ENCODE results near the gene SLC13A5. TPM values are rescaled to one million over a fixed set of nuclear protein-coding genes. Genes with fewer than 3 reads are reported as not detected.
A peak's percentile ranks its signal among the peaks of the same experiment; 100 is the strongest.

SLC13A5 gene
- total and polyA plus RNA-seq, 2 donors (not counting 1 experiment from before 2014, with no cell fraction given), result not detected

- peaks cover 68% of the 10 kb centered on the region for H3K79me2 ChIP-seq (ENCODE audit: control insufficient read depth, insufficient read depth, low read length)
- no peaks in the 10 kb centered on the region for H3K9me3 Mint-ChIP-seq (ENCODE audit: insufficient read depth)
Measured at GRCh38 chr17:6643451-6644125, 69.6 kb downstream of the SLC13A5 start.

More at GRCh38 chr17:6643451-6644125, 69.6 kb downstream of the SLC13A5 start:
- H3K9me3 ChIP-seq (ENCODE audit: control extremely low read depth in 1 of 3, control insufficient read depth in 2 of 3, insufficient read depth in 1 of 3, low read length in 2 of 3), result no peaks in the 10 kb centered on the region
- Mint-ChIP-seq H3K27me3 (no peaks in the 10 kb centered on the region), H3K27ac (no peak overlapping the region), H3K4me3 (no peak overlapping the region), H3K4me1 (peaks cover 49% of the 10 kb centered on the region)
- ATAC-seq (ENCODE audit: low read depth) (no peak), DNase-seq (no peak)
- WGBS (ENCODE audit: insufficient coverage), result 100% methylated on average over 3 of the region's 5 CpGs
- CTCF ChIA-PET, result no interaction called here
- no peak for TF ChIP-seq EZH2 (IDR thresholded peaks at IDR 0.05; ENCODE audit: borderline replicate concordance, insufficient read depth, low read depth, low read length, poor library complexity, severe bottlenecking)
- no peak for TF ChIP-seq CTCF (IDR thresholded peaks at IDR 0.05)
- H3K9ac ChIP-seq (ENCODE audit: low read length), result no peak overlapping the region
- H3K4me1 ChIP-seq (ENCODE audit: control insufficient read depth in 2 of 2, insufficient read depth in 2 of 2, low read length in 2 of 2), result peaks cover 22 to 23% of the 10 kb centered on the region in 2 donors
- POLR2A ChIA-PET, result interaction anchor here (0.6 kb wide), 1 partner anchor 200 kb away, joined by 7 read pairs; no protein-coding TSS in a partner anchor
- H3K27me3 ChIP-seq (replicated peaks in 1 of 4; ENCODE audit: control extremely low read depth in 1 of 4, control insufficient read depth in 3 of 4, insufficient read depth in 4 of 4, low read length in 3 of 4), result no peaks in the 10 kb centered on the region
- peaks cover 18% of the 10 kb centered on the region for H4K20me1 ChIP-seq (ENCODE audit: control insufficient read depth, insufficient read depth, low read length, poor library complexity, severe bottlenecking)
- H3K4me3 ChIP-seq (ENCODE audit: control extremely low read depth in 1 of 5, extremely low read depth in 1 of 5, insufficient read depth in 1 of 5, low read depth in 2 of 5, low read length in 4 of 5), result no peak overlapping the region
- peaks cover 1 to 47% of the 10 kb centered on the region in 2 experiments for H3K36me3 ChIP-seq (replicated peaks in 1 of 2; ENCODE audit: control extremely low read depth in 1 of 2, control insufficient read depth in 1 of 2, extremely low read depth in 1 of 2, insufficient read depth in 2 of 2, low read length in 1 of 2)
- H2AFZ ChIP-seq (ENCODE audit: insufficient read depth, low read depth, low read length, poor library complexity, severe bottlenecking), result no peak overlapping the region
- intact Hi-C loops (cut with micrococcal nuclease), result no loop called here
- H3K4me2 ChIP-seq (replicated peaks; ENCODE audit: low read depth, low read length, poor library complexity, severe bottlenecking), result no peak overlapping the region
- H3K27ac ChIP-seq (ENCODE audit: low read length in 2 of 2), result peak overlapping the region in 1 of 2 donors; percentile 12

Measured in B cell (primary cell).